NCI-H345 treated with DMSO at 0.1 percent for 48 hours (cell line): ENCODE data around the gene ERFE.
A peak's percentile ranks its signal among the peaks of the same experiment; 100 is the strongest.
"Not testable (repeated sequence)": the region's sequence is repeated elsewhere in the genome, so short reads cannot be mapped to it uniquely, and the experiment has no call there.

Experiments used
- DNase-seq: peaks from one replicate; lab custom pipeline; 2025; ENCODE audit not compliant: unreplicated experiment; lab: John Stamatoyannopoulos, UW

The ERFE gene

GRCh38 chr2:238167344-238167715 is 8.6 kb downstream of the ERFE start:
- no peak for DNase-seq

GRCh38 chr2:238167761-238168160 is 9.0 kb downstream of the ERFE start:
- DNase-seq, result no peak

- no peak for DNase-seq
Measured at GRCh38 chr2:238168196-238169047, 9.7 kb downstream of the ERFE start.

GRCh38 chr2:238169048-238169707 is 10.4 kb downstream of the ERFE start:
- DNase-seq, result no peak

- DNase-seq, result no peak
Measured at GRCh38 chr2:238169708-238170251, 11.0 kb downstream of the ERFE start.

GRCh38 chr2:238170386-238171071 is 11.8 kb downstream of the ERFE start:
- DNase-seq, result no peak

GRCh38 chr2:238171072-238171431 is 12.3 kb downstream of the ERFE start:
- DNase-seq, result not testable (repeated sequence)

GRCh38 chr2:238171575-238172187 is 12.9 kb downstream of the ERFE start:
- DNase-seq, result no peak

GRCh38 chr2:238172439-238172838 is 13.7 kb downstream of the ERFE start:
- DNase-seq, result no peak

GRCh38 chr2:238173692-238174091 is 14.9 kb downstream of the ERFE start:
- DNase-seq, result no peak

GRCh38 chr2:238174291-238174690 is 15.5 kb downstream of the ERFE start:
- DNase-seq, result no peak

- DNase-seq, result peak; percentile 20
Measured at GRCh38 chr2:238174701-238175100, 15.9 kb downstream of the ERFE start.

GRCh38 chr2:238176613-238177012 is 17.8 kb downstream of the ERFE start:
- DNase-seq, result no peak

- DNase-seq, result no peak
Measured at GRCh38 chr2:238180554-238180953, 21.8 kb downstream of the ERFE start.

GRCh38 chr2:238182362-238182761 is 23.6 kb downstream of the ERFE start:
- DNase-seq, result no peak

GRCh38 chr2:238183821-238184220 is 25.1 kb downstream of the ERFE start:
- no peak for DNase-seq

GRCh38 chr2:238187618-238188548 is 29.1 kb downstream of the ERFE start:
- DNase-seq, result no peak

GRCh38 chr2:238190445-238190844 is 31.7 kb downstream of the ERFE start:
- DNase-seq, result no peak

- DNase-seq, result no peak
Measured at GRCh38 chr2:238202326-238203093, 43.7 kb downstream of the ERFE start.
